Stimulated activated CD8-positive, alpha-beta memory T cell treated with anti-CD3 and anti-CD28 coated beads, Interleukin-2, amount 100 ng/mL, for 1 hour (primary cell): Measurements from ENCODE around the gene VIPR1.
A peak's percentile ranks its signal among the peaks of the same experiment; 100 is the strongest.

Source experiments
- DNase-seq, 2 donors: peaks; one replicate each; pipeline ENCODE4 v3.0.0-alpha.2; 2020; ENCODE audit warnings: low read depth in 2 of 2

VIPR1 gene

GRCh38 chr3:42502429-42503250, at the start of gene VIPR1:
TSS of gene VIPR1 (plus strand) at chr3:42502643. CDS start at chr3:42502736, 93 bp downstream.
- peak; percentile 83 to 90 for DNase-seq

GRCh38 chr3:42456211-42456610, 46.2 kb upstream of the VIPR1 start:
- no peak for DNase-seq

GRCh38 chr3:42459151-42459550, 43.3 kb upstream of the VIPR1 start:
- DNase-seq, result no peak

- DNase-seq, result no peak
Observed at GRCh38 chr3:42461762-42462161, 40.7 kb upstream of the VIPR1 start.

GRCh38 chr3:42463093-42463492, 39.4 kb upstream of the VIPR1 start:
- no peak for DNase-seq

- DNase-seq, result no peak
Observed at GRCh38 chr3:42468111-42468510, 34.3 kb upstream of the VIPR1 start.

- no peak for DNase-seq
Observed at GRCh38 chr3:42472555-42472954, 29.9 kb upstream of the VIPR1 start.

- no peak for DNase-seq
Observed at GRCh38 chr3:42473083-42473932, 29.1 kb upstream of the VIPR1 start.

- DNase-seq, result no peak
Observed at GRCh38 chr3:42476225-42477125, 26.0 kb upstream of the VIPR1 start.

GRCh38 chr3:42477696-42478095, 24.7 kb upstream of the VIPR1 start:
- DNase-seq, result no peak

GRCh38 chr3:42478830-42479229, 23.6 kb upstream of the VIPR1 start:
- DNase-seq, result no peak

- no peak for DNase-seq
Observed at GRCh38 chr3:42486814-42487565, 15.5 kb upstream of the VIPR1 start.

GRCh38 chr3:42488687-42489086, 13.8 kb upstream of the VIPR1 start:
- DNase-seq, result no peak

GRCh38 chr3:42489116-42489936, 13.1 kb upstream of the VIPR1 start:
- DNase-seq, result no peak

- no peak for DNase-seq
Observed at GRCh38 chr3:42489937-42490227, 12.6 kb upstream of the VIPR1 start.

GRCh38 chr3:42490243-42490642, 12.2 kb upstream of the VIPR1 start:
- DNase-seq, result no peak

- DNase-seq, result no peak
Observed at GRCh38 chr3:42491881-42492507, 10.4 kb upstream of the VIPR1 start.

- no peak for DNase-seq
Observed at GRCh38 chr3:42492508-42493080, 9.8 kb upstream of the VIPR1 start.

- no peak for DNase-seq
Observed at GRCh38 chr3:42493126-42493797, 9.2 kb upstream of the VIPR1 start.
